Dermis blood vessel endothelial cell (primary cell): ENCODE measurements around the gene FNDC3B. TPM values are rescaled to one million over a fixed set of nuclear protein-coding genes. Genes with fewer than 3 reads are reported as not detected.

Experiments
- DNase-seq: peaks from one replicate; pipeline ENCODE4 v3.0.0; 2010
- total RNA-seq: library from RNA; depleted of rRNA; stranded (reverse); fragments of >200 nt; gene quantifications from 2 replicates; pipeline ENCODE4 v1.2.3, GENCODE V29; 2014

The FNDC3B gene
- total RNA-seq, 1 donor from 2014 or later, result 126 TPM

- no peak for DNase-seq
Observed at GRCh38 chr3:172033396-172033795, 6.0 kb upstream of the FNDC3B start.

GRCh38 chr3:172034786-172035685, 4.3 kb upstream of the FNDC3B start:
- DNase-seq, result peak; percentile 60

GRCh38 chr3:172036541-172037215, 2.7 kb upstream of the FNDC3B start:
- DNase-seq, result no peak

GRCh38 chr3:172038798-172039435, 461 bp upstream of the FNDC3B start:
- no peak for DNase-seq

- DNase-seq, result peak; percentile 87
Observed at GRCh38 chr3:172040078-172040980, 951 bp downstream of the FNDC3B start.

- DNase-seq, result peak; percentile 54
Observed at GRCh38 chr3:172040981-172041963, 1.9 kb downstream of the FNDC3B start.

GRCh38 chr3:172042136-172042662, 2.8 kb downstream of the FNDC3B start:
- DNase-seq, result no peak

GRCh38 chr3:172042663-172043179, 3.3 kb downstream of the FNDC3B start:
- DNase-seq, result peak; percentile 32

GRCh38 chr3:172043233-172043632, 3.9 kb downstream of the FNDC3B start:
- no peak for DNase-seq

- no peak for DNase-seq
Observed at GRCh38 chr3:172043766-172044165, 4.4 kb downstream of the FNDC3B start.

GRCh38 chr3:172044833-172045585, 5.6 kb downstream of the FNDC3B start:
- no peak for DNase-seq

GRCh38 chr3:172046268-172046915, 7.0 kb downstream of the FNDC3B start:
- no peak for DNase-seq

GRCh38 chr3:172047567-172048115, 8.3 kb downstream of the FNDC3B start:
- no peak for DNase-seq

GRCh38 chr3:172048599-172048998, 9.2 kb downstream of the FNDC3B start:
- no peak for DNase-seq

GRCh38 chr3:172051310-172051956, 12.1 kb downstream of the FNDC3B start:
- no peak for DNase-seq

- no peak for DNase-seq
Observed at GRCh38 chr3:172051957-172052354, 12.6 kb downstream of the FNDC3B start.

GRCh38 chr3:172052405-172052804, 13.0 kb downstream of the FNDC3B start:
- no peak for DNase-seq

- no peak for DNase-seq
Observed at GRCh38 chr3:172054115-172054764, 14.9 kb downstream of the FNDC3B start.
